ENCODE measurements around the gene RTN4R.

DNA sequence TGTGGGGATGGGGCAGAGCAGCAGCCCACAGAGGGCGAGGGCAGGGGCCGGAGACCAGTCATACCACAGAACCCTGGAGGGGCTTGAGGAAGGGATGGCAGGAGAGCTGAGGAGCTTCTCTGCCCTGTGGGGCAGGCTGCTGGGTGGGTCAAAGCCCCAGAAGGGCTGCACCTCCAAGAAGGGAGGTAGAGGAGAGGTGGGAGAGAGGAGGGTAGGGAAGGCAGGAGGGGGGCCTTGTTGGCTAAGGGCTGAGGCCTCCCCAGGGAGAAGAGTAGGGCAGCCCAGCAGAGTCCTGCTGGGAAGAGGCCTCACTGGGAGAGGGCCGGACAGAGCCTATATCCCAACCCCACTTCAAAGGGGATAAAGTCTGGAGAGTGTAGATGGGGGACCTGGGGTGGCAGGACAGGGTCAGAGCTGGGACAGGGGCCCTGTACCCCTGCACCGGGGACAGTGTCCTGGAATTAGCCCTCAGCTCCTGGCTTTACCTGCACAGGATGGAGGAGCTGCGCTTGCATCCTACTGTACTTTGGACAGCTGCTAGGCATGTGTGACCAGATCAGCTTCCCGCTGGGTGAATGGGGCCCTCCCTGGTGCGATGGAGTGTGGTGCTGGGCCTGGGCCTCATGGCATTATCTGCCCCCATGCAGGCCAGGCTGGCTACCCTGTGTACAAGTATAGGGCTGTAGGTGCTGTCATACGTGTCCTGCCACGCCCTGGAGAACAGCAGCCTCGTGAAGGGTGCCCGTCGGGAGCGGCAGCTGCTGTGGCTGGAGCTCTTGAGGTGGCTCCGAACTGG, 44.5 kb upstream of the RTN4R start:
- TF ChIP-seq, protein P1, sequence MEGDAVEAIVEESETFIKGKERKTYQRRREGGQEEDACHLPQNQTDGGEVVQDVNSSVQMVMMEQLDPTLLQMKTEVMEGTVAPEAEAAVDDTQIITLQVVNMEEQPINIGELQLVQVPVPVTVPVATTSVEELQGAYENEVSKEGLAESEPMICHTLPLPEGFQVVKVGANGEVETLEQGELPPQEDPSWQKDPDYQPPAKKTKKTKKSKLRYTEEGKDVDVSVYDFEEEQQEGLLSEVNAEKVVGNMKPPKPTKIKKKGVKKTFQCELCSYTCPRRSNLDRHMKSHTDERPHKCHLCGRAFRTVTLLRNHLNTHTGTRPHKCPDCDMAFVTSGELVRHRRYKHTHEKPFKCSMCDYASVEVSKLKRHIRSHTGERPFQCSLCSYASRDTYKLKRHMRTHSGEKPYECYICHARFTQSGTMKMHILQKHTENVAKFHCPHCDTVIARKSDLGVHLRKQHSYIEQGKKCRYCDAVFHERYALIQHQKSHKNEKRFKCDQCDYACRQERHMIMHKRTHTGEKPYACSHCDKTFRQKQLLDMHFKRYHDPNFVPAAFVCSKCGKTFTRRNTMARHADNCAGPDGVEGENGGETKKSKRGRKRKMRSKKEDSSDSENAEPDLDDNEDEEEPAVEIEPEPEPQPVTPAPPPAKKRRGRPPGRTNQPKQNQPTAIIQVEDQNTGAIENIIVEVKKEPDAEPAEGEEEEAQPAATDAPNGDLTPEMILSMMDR (IDR thresholded peaks at IDR 0.05; ENCODE audit: low read length), result no peak
- no peak for TF ChIP-seq EZH2 (IDR thresholded peaks at IDR 0.05; ENCODE audit: borderline replicate concordance, low read length)
